Measurements from ENCODE around the gene TEAD1.

The TEAD1 gene

DNA sequence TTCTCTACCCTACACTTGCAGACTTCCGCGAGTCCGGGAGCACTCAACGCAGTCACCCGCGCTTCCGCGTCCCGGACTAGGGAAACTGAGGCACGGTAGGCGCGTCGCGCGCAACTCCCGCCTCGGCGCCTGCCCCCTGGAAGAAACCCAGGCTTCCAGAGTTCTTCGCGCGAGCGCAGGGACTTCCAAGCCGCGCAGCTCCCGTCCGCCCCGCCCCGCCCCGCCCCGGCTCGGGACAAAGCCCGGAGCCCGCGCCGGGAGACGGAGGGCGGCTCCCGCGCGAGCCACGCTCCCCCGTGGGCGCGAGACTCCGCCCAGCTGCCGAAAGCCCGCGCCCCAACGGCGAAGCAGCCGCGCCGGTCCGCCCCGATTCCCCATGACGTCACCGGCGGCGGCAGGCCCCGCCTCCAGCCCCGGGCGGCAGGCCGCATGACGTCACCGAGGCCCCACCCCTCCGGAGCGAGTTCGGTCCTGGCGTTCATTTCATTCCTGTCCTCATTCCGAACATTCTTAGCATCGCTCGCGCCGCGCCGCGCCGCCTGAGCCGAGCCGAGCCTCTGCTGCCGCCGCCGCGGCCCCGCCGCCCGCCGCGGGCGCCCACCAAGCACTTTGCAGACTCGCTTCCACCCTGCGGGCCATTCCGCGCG is at the start of gene TEAD1:
Gene TEAD1 (plus strand): TSS at position 498 of the 647 bp plus-strand sequence.
- DNase-seq, result peak; percentile 71 to 83

GRCh38 chr11:12624595-12624994 is 49.6 kb upstream of the TEAD1 start:
- DNase-seq, result no peak

DNA sequence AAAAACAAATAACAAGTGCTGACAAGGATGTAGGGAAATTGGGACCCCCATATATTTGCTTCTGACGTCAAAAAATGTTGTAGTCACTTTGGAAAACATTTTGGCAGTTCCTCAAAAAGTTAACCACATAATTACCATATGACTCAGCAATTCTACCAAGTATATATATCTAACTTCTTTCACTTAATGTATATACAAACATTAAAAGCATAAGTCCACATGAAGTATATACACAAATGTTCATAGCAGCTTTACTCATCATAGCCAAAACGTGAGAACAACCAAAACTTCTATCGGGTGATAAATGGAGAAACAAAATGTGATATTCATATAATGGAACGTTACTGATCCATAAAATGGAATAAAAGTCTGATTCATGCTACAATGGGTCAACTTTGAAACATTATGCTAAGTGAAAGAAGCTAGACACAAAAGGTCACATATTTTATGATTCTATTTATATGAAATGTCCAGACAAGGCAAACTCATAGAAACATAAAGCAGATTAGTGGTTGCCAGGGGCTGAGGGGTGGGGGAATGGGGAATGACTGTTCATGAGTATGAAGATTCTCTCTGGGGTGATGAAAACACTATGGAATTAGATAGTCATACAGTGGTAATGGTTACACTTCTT is 48.7 kb upstream of the TEAD1 start:
- DNase-seq, result no peak

- no peak for DNase-seq
These were observed 47.6 kb upstream of the TEAD1 start for GRCh38 chr11:12626616-12627015.

- DNase-seq, result no peak
These were observed 45.9 kb upstream of the TEAD1 start for GRCh38 chr11:12628314-12628713.

- no peak for DNase-seq
These were observed 44.5 kb upstream of the TEAD1 start for GRCh38 chr11:12629601-12630313.

GRCh38 chr11:12631651-12632050 is 42.6 kb upstream of the TEAD1 start:
- no peak for DNase-seq

DNA sequence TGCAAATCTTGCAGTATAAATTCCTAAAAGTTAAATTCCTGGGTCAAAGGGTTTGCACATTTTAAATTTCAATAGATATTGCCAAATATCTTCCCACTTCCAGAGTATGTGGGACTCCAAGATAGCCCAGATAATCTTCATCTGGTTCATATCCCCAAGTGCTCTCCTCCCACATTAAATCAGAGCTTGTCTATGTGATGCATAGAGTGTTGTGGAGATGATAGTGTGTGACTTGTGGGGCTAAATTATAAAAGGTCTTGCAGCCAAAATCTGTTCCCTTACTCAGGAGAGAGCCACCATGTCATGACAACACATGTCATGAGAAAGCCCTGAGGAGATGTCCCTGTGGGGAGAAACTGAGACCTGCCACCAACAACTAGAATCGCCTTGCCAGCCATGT is 39.9 kb upstream of the TEAD1 start:
- no peak for DNase-seq

DNA sequence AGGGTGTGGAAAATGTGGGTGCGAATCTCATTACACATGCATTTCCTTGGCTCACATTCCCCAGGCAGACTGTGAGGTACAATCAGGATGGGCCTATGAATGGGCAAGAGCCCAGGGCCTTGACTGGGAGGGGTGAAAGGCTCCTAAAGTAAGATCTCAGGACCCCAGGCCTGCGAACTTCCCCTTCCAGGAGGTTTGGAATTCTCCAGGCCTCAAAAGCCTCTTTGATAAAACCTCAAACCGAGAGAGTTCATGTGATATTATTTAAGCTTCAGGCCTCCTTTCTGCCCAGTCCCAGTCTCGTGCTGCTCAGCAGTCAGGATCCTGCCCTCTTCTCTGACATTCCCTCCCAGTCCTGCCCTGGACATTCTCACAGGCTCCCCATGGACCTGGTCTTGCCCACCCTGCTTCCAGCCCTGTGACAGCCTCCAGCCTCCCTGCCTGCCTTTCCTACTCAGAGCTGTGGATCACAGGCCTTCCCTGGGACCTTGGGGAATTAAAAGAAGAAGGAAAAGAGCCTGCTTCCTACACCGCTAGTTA is 37.3 kb upstream of the TEAD1 start:
- DNase-seq, result no peak

- no peak for DNase-seq
These were observed 34.8 kb upstream of the TEAD1 start for GRCh38 chr11:12639388-12639787.

DNA sequence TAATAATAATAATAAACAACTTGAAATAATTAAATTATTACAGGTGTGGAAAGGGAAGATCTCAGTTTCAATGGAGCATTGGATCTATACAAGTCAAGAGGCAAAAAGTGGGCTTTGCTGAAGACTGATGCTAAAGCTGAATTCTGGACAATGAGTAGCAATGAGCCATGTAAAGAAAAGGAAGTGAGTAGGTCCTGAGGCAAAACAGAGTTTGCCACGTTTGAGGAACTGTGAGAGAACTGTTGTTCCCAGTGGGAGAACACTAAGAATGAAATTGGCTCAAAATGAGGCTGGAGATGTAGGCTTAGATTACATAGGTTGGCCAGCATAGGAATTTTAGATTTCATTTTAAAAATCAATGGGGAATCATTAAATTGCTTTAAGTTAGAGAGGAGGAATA is 33.9 kb upstream of the TEAD1 start:
- DNase-seq, result no peak

GRCh38 chr11:12640926-12641849 is 33.0 kb upstream of the TEAD1 start:
- no peak for DNase-seq

DNA sequence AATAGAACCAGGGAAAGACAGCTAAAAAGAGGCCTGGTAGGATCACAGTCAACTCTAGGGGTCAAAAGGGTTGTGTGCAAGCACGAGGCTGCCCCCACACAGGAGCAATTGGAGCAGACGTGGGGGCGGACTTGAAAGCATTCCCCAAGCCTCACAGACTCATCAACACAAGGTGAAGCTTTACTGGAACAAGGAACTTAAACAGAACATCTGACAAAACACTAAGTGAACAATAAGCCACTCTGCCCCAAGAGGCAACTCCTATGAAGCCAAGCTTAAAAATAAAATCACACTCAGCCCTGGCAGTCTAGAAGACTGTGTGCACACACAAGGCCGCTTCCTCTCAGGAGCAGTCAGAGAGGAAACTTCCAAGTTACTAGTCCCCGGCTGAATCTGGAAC is 32.2 kb upstream of the TEAD1 start:
- no peak for DNase-seq

DNA sequence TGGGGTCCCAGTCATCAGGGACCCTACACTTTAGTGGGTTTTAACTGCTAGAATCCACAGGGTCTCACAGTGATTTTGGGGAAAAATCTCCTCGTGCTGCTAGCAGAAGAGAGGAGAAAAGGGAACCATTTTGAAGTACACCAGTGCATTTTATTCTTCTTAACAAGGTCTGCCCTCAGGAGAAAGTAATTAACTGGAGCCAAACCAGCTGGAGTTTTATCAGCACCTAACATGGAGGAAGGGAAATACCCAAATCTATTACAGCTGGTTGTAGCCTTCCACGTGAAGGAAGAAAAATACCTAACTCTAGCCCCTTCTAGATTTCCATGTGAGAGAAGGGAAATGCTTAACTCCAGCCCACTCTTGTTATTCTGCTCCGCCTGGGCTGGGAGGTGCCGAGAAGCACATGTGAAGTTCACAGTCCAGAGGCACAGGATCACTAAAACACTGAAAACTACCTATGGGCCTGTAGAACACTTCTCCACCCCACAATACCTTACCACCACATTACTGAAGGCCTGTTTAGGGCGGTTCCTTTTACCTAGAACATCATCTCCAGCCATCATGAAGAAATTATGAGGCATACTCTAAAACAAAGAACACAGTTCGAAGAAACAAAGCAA is 31.3 kb upstream of the TEAD1 start:
- no peak for DNase-seq

DNA sequence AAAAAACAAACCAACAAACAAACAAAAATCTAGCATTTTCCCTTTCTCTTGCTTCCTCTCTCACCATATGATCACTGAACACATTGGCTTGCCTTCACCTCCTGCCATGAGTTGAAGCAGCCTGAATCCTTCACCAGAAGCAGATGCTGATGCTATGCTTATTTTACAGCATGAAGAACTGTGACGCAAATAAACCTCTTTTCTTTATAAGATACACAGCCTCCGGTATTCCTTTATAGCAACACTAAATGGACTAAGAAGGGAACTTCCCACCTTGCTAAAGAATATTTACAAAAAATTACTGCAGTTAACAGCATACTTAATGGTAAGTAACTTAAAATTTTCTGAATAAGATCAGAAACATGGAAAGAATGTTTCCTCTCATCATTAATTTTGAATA is 27.7 kb upstream of the TEAD1 start:
- DNase-seq, result no peak

- DNase-seq, result no peak
These were observed 20.5 kb upstream of the TEAD1 start for GRCh38 chr11:12653729-12654128.

- no peak for DNase-seq
These were observed 18.4 kb upstream of the TEAD1 start for GRCh38 chr11:12655842-12656241.

DNA sequence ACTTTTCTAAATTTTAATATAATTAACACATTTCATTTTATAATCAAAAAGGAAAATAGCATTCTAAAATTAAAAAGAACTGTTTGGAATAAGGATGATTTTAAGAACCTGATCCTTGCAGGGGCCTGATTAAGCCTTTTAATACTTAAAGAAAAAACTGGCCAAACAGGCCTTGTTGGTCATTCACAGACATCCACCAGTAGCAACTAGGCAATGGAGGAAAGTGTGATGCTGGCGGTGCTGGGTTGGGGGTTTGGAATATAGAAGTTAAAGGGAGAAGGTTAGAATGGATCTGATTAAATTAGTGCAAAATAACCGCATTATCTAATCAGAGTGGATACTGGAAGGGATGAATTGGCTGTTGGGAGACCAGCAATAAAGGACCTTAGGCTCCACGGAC is 16.9 kb upstream of the TEAD1 start:
- no peak for DNase-seq

DNA sequence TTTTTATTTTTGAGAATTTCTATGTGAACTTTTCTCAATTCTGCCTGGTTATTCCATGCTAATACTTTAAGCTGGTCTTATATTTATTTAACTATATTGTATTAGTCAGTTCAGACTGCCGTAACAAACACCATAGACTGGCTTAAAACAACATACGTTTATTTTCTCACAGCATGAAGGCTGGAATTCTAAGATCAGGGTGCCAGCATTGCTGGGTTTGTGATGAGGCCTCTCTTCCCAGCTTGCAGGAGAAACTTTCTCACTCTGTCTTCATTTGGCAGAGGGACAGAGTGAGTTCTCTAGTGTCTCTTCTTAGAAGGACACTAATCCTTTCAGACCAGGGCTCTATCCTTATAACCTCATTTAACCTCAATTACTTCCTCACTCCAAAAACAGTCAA is 16.2 kb upstream of the TEAD1 start:
- DNase-seq, result no peak

DNA sequence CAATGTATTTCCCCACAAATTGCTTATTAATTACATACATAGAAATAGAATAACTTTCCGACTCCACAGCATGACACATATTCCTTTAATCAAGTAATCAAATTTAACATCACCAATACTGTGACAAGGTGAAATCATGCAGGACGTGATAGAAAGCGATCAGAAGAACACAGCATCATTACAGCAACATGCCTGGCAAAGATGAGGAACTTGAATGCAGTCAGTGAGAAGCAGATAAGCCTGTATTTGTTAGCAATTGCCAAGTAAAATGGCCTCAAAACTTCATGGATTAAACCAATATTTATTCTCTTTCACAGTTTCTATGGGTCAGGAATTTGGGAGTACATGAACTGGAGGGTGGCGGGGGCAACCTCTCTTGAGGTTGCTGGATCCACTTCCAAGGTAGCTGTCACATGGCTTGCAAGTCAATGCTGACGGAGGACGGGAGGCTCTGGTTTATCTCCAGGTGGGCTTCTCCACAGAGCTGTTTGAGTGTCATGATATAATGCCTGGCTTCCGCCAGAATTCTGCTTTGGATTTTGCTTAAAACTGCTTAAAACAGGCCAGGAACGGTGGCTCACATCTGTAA is 12.0 kb upstream of the TEAD1 start:
- no peak for DNase-seq

DNA sequence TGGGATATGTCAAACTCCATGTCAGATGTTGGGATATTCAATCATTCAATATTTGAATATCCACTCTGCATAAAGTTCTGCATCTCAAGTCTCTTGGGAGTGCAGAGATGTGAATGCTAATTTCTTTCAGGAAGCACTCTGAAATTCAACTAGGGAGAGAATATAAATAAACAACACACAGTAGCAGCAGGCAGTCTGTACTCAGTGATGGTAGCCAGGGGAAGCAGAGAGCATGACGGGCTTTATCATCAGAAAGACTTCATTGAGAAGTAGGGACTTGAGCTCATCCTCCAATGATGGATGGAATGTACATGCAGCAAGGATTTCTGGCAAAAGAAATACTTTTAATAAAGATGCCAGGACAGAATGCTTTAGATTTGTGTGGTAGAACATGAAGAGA is 9.8 kb upstream of the TEAD1 start:
- no peak for DNase-seq

- DNase-seq, result no peak
These were observed 7.3 kb upstream of the TEAD1 start for GRCh38 chr11:12666915-12667314.

Data from CD4-positive, alpha-beta T cell treated with Interferon alpha-2 for 1 hour (primary cell).